ENCODE data around the gene ARMC5.
"Not testable (repeated sequence)": the region's sequence is repeated elsewhere in the genome, so short reads cannot be mapped to it uniquely, and the experiment has no call there.

ARMC5 gene

DNA sequence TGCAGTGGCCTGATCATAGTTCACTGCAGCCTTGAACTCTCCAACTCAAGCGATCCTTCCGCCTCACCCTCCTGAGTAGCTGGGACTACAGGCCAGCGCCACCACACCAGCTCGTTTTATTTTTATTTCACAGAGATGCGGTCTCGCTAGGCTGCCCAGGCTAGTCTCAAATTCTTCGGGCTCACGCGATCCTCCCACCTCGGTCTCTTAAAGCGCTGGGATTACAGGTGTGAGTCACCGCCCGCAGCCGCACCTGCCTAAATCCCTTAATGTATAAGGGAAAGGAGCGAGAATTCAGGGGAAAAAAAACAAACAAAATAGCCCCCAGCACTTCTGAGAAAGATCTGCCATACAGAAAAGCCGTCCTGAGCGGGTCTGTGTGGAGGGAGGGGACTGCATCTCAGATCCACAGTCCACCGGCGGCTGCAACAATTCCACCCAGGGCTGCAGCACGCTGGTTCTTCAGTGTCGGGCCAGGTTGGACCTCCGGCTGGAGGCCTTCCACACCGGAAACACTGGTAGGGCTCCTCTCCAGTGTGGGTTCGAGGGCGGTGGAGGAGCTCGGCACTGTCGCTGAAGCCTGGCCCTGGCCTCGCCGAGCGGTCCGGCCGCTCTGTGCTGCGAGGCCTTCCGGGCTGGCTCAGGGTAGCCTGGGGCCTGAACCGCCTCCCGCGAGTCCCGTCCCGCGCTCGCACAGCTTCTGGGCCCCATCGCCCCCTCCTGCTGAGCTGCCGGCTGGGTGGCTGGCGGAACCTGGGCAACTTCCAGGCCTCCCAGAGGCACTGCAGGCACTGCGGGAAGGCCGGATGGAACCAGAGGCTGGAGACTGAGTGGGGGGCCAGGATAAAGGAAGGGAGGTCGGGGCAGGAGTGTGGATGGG, 23.7 kb upstream of the ARMC5 start:
- DNase-seq: no peak

DNA sequence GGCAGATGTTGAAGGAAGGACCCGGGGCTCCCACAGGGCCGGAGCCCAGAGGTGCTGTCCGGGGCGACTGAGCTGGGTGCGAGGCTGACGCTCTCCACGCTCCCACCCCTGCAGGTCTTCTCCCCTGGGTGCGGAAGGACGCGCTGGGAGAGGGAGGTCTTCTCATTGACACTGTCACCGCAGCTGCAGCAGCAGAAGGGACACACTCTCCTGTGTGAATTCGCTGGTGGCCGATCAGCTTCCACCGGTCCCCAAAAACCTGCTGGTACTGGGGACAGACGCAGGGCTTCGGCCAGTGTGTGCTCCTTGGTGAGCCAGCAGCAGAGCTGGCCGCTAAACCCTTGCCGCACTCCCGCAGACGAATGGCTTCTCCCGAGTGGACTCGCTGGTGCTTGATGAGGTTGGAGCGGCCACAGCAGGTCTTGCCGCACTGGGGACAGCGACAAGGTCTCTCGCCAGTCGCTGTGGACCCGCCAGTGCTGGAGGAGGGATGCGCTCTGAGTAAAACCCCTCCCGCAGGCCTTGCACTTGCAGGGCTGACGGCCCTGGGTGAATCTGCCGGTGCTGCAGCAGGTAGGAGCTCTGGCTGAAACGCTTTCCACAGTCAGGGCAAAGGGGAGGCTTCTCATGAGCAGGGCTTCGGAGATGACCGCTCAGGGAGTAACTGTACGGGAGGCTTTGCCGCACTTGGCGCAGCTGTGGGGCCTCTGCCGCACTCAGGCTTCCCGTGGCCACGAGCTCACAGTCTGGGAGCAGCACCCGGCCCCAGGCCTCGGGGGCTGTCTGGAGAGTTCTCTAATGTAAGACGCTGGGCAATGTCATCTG, 22.9 kb upstream of the ARMC5 start:
- DNase-seq: no peak

DNA sequence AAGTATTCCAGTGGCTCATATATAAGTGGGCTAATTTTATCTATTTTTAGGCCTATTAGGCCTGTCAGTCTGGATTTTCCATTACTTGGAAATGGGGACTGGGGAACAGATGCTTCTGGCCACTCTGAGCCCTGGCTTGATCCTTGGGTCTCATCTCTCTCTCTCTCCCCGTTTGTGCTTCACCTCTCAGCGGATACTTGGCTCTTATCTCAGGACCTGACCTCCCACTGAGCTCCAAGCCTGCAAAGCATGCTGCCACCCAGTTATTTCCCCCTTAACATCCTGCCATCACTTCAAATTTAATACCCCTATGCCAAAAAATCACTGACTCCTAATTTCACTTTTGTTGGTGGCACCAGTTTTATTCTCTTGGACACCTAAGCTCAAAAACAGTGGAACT, 20.9 kb upstream of the ARMC5 start:
- DNase-seq: no peak

DNA sequence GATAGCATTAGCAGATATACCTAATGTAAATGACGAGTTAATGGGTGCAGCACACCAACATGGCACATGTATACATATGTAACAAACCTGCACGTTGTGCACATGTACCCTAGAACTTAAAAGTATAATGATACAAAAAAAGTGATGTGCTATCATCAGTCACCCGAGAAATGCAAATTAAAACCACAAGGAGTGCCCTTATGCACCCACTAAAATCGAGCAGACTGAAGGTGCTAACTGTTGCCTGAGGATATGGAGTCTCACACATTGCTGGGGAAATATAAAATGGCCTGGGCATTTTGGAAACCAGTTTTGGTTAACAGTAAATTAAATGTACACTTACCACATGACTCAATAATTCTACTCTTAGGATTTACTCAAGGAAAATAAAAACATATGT, 20.3 kb upstream of the ARMC5 start:
- not testable (repeated sequence) for DNase-seq

DNA sequence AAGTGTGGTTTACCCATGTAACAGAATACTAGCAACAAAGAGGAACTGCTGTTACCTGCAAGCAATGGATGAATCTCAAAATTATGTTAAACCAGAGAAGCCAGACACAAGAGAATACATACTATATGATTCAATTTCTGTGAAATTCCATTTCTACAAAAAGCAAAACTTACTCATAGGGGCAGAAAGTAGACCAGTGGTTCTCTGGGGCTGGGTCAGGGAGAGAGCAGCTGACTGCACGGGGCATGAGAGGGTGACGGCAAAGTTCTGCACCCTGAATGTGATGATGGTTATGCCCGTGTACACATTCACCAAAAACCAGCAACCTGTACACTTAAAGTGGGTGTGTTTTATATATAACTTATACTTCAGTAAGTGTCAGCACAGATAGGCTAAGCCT, 19.8 kb upstream of the ARMC5 start:
- no peak for DNase-seq

DNA sequence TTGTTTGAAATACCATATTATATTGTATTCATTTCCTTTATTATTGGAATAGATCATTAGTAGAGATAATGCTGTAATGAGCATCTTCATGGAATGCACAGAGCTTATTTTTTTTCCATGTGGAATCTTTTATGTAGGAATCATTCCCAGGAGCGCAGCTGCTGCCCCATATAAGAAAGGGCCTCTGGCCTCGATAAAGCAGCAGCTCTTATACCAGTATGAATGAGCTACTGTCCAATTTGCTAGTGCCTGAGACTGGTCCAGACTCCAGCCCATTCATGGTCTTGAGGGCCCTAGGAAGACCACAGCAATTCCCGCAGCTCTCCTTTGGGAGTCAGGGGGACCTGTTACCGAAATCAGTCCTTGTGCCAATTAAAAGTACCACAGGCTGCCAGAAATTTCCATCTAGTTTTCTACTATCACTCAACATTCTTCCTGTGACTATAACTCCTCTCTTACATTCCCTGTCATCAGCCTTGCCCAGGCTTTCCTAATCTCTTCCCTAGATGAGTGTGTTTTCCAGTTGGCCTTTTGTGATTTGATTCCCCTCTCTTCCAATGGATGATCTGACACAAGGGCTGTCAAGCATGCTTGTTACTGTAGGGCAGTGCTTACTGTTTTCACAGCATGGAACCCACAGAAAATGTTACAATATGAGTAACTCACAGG, 18.7 kb upstream of the ARMC5 start:
- no peak for DNase-seq

DNA sequence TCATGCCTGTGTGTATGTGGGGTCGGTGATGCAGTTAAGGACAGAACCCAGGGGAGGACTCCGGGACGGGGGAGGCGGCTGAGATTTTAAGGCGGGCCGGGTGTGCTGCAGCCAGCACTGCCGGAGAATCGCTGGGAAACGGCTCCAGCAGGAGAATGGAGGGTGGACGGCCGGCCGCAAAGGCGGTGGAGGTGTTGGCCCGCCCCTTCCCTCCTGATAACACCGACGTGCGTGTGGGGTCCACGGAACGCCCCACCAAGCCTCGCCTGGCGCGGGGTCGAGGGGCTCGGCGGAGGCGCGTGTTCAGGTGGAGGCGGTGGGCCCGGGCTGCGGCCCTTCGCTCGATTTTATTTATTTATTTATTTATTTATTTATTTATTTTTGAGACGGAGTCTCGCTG, 17.3 kb upstream of the ARMC5 start:
- no peak for DNase-seq

DNA sequence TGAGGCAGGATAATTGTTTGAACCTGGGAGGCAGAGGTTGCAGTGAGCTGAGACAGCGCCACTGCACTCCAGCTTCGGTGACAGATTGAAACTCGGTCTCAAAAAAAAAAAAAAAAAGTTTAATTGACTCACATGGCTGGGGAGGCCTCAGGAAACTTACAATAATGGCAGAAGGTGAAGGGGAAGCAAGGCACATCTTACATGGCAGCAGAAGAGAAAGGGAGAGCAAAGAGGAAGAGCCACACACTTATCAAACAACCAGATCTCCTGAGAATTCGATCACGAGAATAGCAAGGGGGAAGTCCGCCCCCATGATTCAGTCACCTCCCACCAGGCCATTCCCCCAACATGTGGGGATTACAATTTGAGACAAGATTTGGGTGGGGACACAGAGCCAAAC, 13.4 kb upstream of the ARMC5 start:
- not testable (repeated sequence) for DNase-seq

DNA sequence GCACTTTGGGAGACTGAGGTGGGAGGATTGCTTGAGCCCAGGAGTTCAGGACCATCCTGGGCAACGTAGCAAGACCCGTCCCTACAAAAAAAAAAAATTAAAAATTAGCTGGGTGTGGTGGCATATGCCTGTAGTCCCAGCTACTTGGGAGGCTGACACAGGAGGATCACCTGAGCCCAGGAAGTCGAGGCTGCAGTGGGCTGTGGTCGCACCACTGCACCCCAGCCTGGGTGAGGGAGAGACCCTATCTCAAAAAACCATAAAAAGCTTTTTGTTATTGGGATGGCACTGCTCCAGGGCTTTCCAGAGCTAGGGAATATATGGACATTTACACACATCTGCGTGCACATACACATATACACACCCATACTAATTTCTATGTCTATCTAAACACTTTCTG, 8.1 kb upstream of the ARMC5 start:
- DNase-seq: no peak

DNA sequence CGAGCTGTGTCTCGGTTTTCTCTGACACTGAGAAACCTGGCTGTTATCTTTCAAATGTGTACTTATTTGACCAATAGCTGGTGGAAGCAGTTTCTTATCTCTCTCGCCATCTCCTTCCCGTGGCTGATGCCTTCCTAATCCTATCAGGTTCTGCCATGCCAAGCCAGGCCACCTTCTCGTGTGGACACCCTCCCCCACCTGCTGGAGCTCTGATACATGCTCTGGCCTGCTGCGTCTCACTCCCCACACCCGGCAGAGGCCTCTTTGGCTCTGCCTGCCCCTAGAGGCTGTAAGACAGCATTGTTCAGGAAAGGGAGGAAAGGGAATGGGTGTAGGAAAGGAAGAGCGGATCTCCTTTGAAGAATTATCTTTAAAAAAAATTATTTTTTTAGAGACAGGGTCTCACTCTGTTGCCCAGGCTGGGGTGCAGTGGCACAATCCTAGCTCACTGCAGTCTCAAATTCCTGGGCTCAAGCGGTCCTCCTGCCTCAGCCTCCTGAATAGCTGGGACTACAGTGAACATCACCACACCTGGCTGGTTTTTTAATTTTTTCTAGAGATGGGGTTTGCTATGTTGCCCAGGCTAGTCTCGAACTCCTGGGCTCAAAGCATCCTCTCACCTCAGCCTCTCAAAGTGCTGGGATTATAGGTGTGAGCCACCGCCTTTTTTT, 7.5 kb upstream of the ARMC5 start:
- DNase-seq: no peak

DNA sequence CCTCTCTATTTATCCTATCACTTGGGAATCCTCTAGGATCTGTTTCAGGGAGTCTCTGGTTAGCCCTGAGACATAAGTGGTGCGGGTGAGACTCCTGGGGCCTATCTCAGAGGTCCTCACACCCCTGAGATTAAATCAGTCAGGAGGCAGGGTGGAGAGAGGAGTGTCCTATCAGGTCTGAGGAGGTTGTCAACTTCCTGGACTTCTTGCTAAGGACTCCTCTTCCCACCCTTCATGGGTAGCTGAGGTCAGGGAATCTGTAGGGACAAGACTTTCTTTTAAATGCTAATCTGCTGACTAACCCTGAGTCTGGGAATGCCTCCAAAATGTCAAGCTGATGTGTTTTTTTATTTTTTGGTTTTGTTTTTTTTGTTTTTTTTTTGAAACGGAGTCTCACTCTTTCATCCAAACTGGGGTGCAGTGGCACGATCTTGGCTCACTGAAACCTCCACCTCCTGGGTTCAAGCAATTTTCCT, 6.6 kb upstream of the ARMC5 start:
- DNase-seq: no peak

DNA sequence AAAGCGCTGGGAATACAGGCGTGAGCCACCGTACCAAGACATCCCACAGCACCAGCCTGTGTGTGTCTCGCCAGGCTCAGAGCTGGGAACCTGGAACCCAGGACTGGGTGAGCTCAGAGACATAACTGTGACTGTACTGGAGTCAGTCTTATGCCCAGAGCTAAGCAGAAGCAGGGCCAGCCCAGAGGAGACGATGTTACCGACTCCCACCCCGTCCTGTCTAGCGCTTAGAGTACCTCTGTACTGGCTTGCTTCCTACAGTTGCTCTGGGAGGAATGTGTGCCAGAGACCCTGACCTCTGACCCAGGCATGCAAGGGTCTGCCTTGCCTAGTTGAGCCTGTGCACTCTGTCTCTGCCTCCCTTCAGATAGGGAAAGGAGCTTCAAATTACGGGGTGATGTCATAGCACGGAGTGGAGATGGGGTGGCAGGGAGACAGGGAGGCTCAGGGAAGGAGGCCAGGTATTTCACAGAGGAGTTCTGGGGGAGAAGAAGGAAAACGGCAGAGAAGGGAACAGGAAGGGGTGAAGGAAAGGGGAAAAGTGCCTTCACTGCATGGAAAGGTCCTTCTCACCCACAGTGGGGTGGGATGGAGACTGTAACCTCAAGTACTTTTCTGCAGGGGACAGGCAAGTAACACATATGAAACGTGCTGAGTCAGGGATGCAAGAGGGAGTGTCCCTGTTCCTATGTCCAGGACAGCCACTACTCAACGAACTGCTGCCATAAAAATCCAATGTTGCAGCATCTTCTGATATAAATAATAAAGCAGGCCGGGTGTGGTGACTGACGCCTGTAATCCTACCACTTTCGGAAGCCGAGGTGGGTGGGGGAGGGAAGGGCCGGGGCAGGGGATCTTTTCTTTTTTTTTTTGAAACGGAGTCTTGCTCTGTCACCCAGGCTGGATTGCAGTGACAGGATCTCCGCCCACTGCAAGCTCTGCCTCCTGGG, 5.8 kb upstream of the ARMC5 start:
- DNase-seq: no peak

DNA sequence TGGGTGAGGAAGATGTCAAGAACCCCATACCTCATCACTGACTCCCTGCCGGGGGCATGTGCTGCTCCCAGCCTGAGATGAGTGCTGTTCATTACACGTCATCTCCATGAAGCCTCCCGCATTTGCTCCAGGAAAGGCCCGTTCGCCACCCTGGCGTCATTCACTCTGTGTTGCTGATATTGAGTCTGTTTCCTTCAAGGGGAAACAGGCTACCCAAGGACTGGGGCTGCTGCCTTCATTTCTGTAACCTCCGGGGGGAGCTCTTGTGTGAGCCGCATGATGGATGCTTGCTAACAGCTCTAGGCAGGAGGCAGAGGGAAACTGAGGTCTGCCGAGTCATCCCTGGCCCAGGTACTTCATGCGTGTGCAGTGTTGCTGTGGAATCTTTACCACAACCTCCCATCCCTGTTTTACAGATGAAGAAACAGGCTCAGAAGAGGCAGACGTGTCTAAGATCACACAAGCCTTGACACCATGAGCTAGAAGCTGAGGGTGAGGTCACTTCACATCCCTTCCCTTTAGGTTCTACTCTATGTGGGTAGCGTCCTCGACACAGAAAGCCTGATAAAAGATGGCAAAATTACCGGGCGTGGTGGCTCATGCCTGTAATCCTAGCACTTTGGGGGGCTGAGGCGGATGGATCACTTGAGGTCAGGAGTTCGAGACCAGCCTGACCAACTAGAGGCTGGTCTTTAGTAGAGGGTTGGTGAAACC, 3.5 kb upstream of the ARMC5 start:
- DNase-seq: peak; percentile 39

DNA sequence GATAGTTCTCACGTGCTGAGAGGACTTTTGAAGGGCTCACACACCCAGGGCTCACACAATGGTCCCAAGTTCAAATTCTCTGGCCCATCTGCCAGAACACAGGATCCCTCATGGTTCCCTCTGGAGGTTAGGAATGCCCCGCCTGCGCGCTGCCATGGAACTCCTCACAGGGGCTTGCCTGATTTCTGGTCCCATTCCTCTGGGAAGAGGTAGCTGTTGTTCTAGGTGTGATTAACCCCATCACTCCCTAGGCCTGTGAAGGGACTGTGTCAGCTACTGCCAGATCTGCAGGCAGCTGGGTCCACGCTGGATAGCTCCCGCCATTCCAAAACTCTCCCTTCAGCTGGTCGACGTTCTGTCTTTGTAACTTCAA, 2.3 kb upstream of the ARMC5 start:
- DNase-seq: no peak

DNA sequence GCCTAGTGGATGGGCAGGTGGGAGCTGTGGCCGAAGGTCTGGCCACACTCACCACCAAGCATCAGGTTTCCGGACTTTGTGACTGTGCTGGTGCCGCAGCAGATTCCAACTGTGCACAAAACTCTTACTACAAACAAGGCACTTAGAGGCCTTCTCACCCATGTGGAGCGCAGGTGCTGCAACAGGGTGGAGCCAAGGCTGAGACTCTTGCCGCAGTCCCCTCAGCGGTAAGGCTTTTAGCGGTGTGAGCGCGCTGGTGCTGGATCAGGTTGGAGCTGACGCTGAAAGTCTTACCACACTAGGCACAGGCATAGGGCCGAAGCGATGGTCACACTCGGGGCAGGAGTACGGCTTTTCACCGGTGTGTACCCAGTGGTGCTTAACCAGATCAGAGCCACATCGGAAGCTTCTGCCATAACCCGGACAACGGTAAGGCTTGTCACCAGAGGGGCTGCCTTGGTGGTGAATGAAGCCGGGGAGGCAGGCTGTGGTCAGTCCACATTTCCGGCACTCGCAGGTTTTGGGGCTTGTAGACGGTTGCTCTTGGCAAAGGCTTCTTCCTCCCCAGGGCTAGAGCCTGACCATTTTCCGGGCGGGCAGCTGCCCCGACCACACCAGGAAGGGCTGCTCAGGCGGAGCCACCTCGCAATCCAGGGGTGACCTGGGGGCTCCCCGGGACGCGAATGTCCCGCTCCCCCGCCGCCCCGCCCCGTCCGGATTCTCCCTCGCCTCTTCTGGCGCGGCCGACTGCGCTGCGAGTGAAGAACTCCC, 1.0 kb upstream of the ARMC5 start:
- DNase-seq: peak; percentile 71

DNA sequence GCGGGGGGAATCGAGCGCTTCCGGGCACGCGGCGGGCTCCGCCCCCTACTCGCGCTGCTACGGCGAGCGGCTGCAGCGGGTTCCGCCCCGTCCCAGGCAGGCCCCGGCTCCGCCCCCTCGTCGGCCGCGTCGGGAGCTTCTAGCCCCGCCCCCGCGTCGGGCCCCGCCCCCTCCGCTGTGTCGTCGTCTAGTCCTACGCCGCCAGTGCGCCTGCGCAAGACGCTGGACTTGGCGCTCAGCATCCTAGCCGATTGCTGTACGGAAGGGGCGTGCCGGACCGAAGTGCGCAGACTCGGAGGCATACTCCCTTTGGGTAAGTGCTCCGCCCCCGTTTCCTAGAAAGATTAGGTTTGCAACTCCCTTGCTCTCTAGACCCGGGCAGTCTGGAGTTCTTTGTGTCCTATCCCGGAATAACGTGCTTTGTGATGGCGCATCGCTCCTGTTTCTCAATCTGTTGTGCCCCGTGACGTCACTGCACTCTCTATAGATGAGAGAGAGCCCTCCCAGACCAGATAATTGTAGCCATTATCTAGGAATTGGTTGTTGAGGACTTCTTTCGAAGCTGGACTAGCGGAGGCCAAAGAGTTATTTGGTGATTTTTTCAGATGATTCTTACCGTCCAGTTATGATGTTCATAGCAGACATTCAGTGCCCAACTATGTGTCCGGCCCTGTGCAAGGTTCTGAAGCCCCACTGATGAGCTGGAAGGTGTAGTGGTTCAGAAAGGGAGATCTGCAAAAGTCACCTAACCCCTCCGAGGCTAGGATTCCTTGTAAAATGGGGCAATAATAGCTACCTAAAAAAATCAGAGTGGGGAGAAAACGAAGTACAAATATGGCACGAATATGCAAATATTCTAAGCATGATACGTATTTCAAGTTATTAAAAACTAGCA, 633 bp downstream of the ARMC5 start:
- DNase-seq: peak; percentile 99

DNA sequence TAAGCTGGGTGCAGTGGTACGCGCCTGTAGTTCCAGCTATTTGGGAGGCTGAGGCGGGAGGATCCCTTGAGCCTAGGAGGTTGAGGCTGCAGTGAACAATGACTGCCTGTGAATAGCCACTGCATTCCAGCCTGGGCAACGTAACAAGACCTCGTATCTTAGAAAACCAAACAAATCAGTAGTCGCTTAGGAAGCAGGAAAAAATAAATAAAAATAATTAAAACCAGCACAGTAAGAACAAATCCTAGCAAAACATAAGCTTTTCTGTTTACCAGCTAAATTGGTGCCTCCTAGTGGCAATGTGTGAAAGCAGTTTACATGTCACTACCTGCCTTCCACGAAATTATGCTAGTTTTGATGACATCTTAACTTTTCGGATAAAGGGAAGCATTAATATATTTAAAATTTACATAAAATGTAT, 1.3 kb downstream of the ARMC5 start:
- peak; percentile 70 for DNase-seq

DNA sequence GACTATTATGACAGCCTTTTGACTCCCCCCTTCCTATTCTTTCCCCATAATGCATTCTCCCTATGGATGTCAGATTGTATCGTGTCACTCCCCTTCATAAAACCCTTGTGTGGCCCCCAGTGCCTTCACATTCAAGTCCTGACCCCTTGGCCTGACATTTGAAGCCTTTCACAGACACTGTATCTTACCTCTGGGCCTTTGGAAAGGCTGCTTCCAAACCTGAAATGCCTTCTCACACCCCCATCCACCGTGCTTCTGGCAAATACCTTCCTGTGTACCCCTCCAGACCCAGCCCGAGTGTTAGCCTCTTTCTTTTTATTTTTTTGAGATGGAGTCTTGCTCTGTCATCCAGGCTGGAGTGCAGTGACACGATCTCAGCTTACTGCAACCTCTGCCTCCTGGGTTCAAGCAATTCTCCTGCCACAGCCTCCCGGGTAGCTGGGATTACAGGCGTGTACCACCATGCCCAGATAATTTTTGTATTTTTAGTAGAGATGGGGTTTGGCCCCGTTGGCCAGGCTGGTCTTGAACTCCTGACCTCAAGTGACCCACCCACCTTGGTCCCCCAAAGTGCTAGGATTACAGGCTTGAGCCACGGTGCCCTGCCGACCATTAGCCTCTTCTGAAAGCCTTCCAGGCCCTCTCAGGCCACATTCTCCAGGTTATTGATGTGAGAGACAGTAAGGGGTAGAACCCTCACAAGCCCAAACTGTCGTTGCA, 2.1 kb downstream of the ARMC5 start:
- no peak for DNase-seq

Data from CD4-positive, alpha-beta T cell treated with Interleukin-17A for 1 hour (primary cell).